ENCODE data around the gene SPINT2.
"Not testable (repeated sequence)": the region's sequence is repeated elsewhere in the genome, so short reads cannot be mapped to it uniquely, and the experiment has no call there.

DNA sequence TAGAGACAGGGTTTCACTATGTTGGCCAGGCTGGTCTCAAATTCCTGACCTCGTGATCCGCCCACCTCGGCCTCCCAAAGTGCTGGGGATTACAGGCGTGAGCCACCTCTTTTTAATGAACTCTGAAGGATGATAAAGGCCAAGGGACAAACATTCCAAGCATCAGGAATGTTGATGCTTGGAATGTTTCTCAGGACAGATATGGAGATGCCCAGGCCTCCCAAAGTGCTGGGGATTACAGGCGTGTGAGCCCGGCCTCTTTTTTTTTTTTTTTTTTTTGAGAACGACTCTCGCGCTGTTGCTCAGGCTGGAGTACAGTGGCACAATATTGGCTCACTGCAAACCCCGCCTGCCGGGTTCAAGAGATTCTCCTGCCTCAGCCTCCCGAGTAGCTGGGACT is 2.4 kb upstream of the SPINT2 start:
- TF ChIP-seq, protein P1, sequence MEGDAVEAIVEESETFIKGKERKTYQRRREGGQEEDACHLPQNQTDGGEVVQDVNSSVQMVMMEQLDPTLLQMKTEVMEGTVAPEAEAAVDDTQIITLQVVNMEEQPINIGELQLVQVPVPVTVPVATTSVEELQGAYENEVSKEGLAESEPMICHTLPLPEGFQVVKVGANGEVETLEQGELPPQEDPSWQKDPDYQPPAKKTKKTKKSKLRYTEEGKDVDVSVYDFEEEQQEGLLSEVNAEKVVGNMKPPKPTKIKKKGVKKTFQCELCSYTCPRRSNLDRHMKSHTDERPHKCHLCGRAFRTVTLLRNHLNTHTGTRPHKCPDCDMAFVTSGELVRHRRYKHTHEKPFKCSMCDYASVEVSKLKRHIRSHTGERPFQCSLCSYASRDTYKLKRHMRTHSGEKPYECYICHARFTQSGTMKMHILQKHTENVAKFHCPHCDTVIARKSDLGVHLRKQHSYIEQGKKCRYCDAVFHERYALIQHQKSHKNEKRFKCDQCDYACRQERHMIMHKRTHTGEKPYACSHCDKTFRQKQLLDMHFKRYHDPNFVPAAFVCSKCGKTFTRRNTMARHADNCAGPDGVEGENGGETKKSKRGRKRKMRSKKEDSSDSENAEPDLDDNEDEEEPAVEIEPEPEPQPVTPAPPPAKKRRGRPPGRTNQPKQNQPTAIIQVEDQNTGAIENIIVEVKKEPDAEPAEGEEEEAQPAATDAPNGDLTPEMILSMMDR (IDR thresholded peaks at IDR 0.05) = not testable (repeated sequence)
- not testable (repeated sequence) for TF ChIP-seq POLR2A (IDR thresholded peaks at IDR 0.05)
